K562 (cell line): ENCODE measurements around the gene WWP2. TPM values are rescaled to one million over a fixed set of nuclear protein-coding genes. Genes with fewer than 3 reads are reported as not detected.

Experiments used
- ATAC-seq: fragments of 200-7000 bp; cut with Tn5 transposase; 3 replicates; pipeline ENCODE4 v1.9.1; 2020; ENCODE audit warnings: moderate library complexity
- BruUV-seq: library from RNA; stranded (reverse); fragments of 400-500 nt; replicated peaks from 2 replicates; lab custom pipeline; 2021; lab: Mats Ljungman, UMichigan
- CTCF ChIA-PET: fragments of 300-600 bp; formaldehyde crosslinking; extraction: SDS; loops from one replicate; lab custom pipeline; 2021; ENCODE audit warnings: low intra/inter-chr PET ratio; lab: Yijun Ruan, JAX
- POLR2A ChIA-PET: fragments of 300-600, 350-650 bp; sonication (Branson Sonifier 250); formaldehyde crosslinking; extraction: SDS; loops from one replicate; lab custom pipeline; 2021; ENCODE audit warnings: antibody characterized with exemption, inconsistent platforms; lab: Yijun Ruan, JAX
- DNase-seq, 4 experiments: peaks; one replicate each; pipeline versions ENCODE4 v3.0.0 to v3.0.0-alpha.2; 2011 to 2018; ENCODE audit warnings: low spot score in 3 of 4, mixed read lengths in 3 of 4; ENCODE audit errors: extremely low read depth in 1 of 4
- FAIRE-seq: peaks from 2 replicates; lab custom pipeline; 2011; peaks lifted over from hg19 to GRCh38; lab: Jason Lieb, UNC
- H2AFZ ChIP-seq: 2 replicates; pipeline ENCODE4 v1.6.0; 2011; ENCODE audit warnings: low read depth, low read length, control low read depth, inconsistent platforms
- H3K27ac ChIP-seq: fragments of 200-600 bp; 3 replicates; pipeline ENCODE4 v1.8.0; 2011; ENCODE audit warnings: low read depth, mild to moderate bottlenecking, control low read depth, inconsistent platforms, low read length, moderate library complexity, mixed read lengths; ENCODE audit errors: extremely low read depth
- H3K27me3 ChIP-seq, 2 experiments: fragments of 300-600 bp in 1 of 2; 2 replicates in 1 of 2; 3 replicates in 1 of 2; pipeline versions ENCODE4 v1.6.0 to v1.8.0; 2011; ENCODE audit warnings: inconsistent platforms in 2 of 2, low read length in 2 of 2, mild to moderate bottlenecking in 1 of 2, mixed read lengths in 1 of 2, moderate library complexity in 1 of 2; ENCODE audit not compliant: control insufficient read depth in 2 of 2, insufficient read depth in 2 of 2
- H3K36me3 ChIP-seq: fragments of 300-600 bp; 3 replicates; pipeline ENCODE4 v1.8.0; 2011; ENCODE audit warnings: mild to moderate bottlenecking, low read length, inconsistent platforms; ENCODE audit not compliant: control insufficient read depth, insufficient read depth
- H3K4me1 ChIP-seq, 2 experiments: fragments of 200-600 bp in 1 of 2; replicated peaks in 1 of 2; 2 replicates in 1 of 2; 3 replicates in 1 of 2; pipeline versions ENCODE4 v1.5.1 to v1.8.0; 2011; ENCODE audit warnings: inconsistent platforms in 2 of 2, low read length in 2 of 2, mild to moderate bottlenecking in 1 of 2, mixed read lengths in 1 of 2, moderate library complexity in 1 of 2; ENCODE audit not compliant: control insufficient read depth in 2 of 2, insufficient read depth in 2 of 2
- H3K4me2 ChIP-seq: 2 replicates; pipeline ENCODE4 v1.6.1; 2011; ENCODE audit warnings: low read length, control low read depth, inconsistent platforms, mixed read lengths; ENCODE audit not compliant: insufficient read depth
- H3K4me3 ChIP-seq: fragments of 200-600 bp; sonication (generic), shearing (Covaris generic); 2 replicates; pipeline ENCODE4 v1.5.1; 2016; ENCODE audit warnings: control low read depth, inconsistent platforms
- H3K79me2 ChIP-seq: fragments of 200-600 bp; 3 replicates; pipeline ENCODE4 v1.8.0; 2011; ENCODE audit warnings: low read length, inconsistent platforms; ENCODE audit not compliant: control insufficient read depth, insufficient read depth
- H3K9ac ChIP-seq, 2 experiments: 2 replicates each; pipeline versions ENCODE4 v1.6.0 to v1.6.1; 2011; ENCODE audit warnings: low read depth in 2 of 2, low read length in 2 of 2, control low read depth in 1 of 2, inconsistent platforms in 1 of 2, mild to moderate bottlenecking in 1 of 2, mixed read lengths in 1 of 2; ENCODE audit not compliant: insufficient read depth in 1 of 2
- H3K9me1 ChIP-seq: one replicate; pipeline ENCODE4 v1.6.0; 2011; ENCODE audit warnings: inconsistent platforms, mild to moderate bottlenecking, low read length, moderate library complexity; ENCODE audit not compliant: control insufficient read depth, insufficient read depth
- H3K9me3 ChIP-seq: replicated peaks from 2 replicates; pipeline ENCODE4 v1.5.1; 2011; ENCODE audit warnings: low read depth, low read length, inconsistent platforms; ENCODE audit not compliant: control insufficient read depth, insufficient read depth
- H4K20me1 ChIP-seq: replicated peaks from 2 replicates; pipeline ENCODE4 v1.6.1; 2011; ENCODE audit warnings: low read length, inconsistent platforms, mixed read lengths; ENCODE audit not compliant: control insufficient read depth, insufficient read depth
- COPS2 ChIP-seq: fragments of 450-650 bp; conservative IDR thresholded peaks from 2 replicates; pipeline ENCODE4 v1.6.1; 2016; ENCODE audit warnings: mild to moderate bottlenecking, moderate library complexity
- FOXM1 ChIP-seq, 2 experiments: fragments of 450-650 bp in 1 of 2; sonication (generic) in 1 of 2; formaldehyde crosslinking in 1 of 2; IDR thresholded peaks; 2 replicates each; pipeline versions ENCODE4 v1.6.1 to v1.9.0; 2017 to 2022; ENCODE audit warnings: low read depth in 2 of 2, mild to moderate bottlenecking in 2 of 2, missing genetic modification reagents in 1 of 2, moderate library complexity in 1 of 2
- MEF2D ChIP-seq: conservative IDR thresholded peaks from 2 replicates; pipeline ENCODE4 v1.6.1; 2016; ENCODE audit warnings: low read depth, missing genetic modification characterization, missing compliant biosample characterization
- MIER1 ChIP-seq: fragments of 450-650 bp; IDR thresholded peaks from 2 replicates; pipeline ENCODE4 v1.6.1; 2016; ENCODE audit warnings: antibody characterized with exemption, mild to moderate bottlenecking, low read depth
- TFE3 ChIP-seq: fragments of 450-650 bp; formaldehyde crosslinking; IDR thresholded peaks from 2 replicates; pipeline ENCODE4 v1.4.0; 2020; ENCODE audit warnings: mild to moderate bottlenecking, mixed read lengths
- ZFP91 ChIP-seq: sonication (generic); formaldehyde crosslinking; IDR thresholded peaks from 2 replicates; pipeline ENCODE4 v1.8.0; 2022; ENCODE audit warnings: mild to moderate bottlenecking, missing genetic modification reagents
- ZNF224 ChIP-seq: sonication (generic); formaldehyde crosslinking; IDR thresholded peaks from 2 replicates; pipeline ENCODE4 v1.8.0; 2022; ENCODE audit warnings: mild to moderate bottlenecking, missing genetic modification reagents
- ZNF24 ChIP-seq: fragments of 450-650 bp; IDR thresholded peaks from 2 replicates; pipeline ENCODE4 v1.6.1; 2016
- WGBS: fragments of 100-300 bp; shearing (Covaris generic); methylation state at CpG from one replicate; pipeline ENCODE4 v1.1.6; 2016; ENCODE audit warnings: low coverage, mixed read lengths; ENCODE audit not compliant: insufficient coverage; ENCODE audit errors: missing lambda C conversion rate; 5-methylcytosine and 5-hydroxymethylcytosine counted together
- in situ Hi-C: fragments of 300-500 bp; cut with MboI; formaldehyde crosslinking; loops from 4 replicates; pipeline ENCODE4 v1.15.0; 2018; ENCODE audit warnings: inconsistent platforms, mixed read lengths
- intact Hi-C: fragments of 100-400 bp; cut with micrococcal nuclease; formaldehyde crosslinking; loops from 2 replicates; pipeline ENCODE4 v1.14.2; 2022
- polyA plus RNA-seq, 8 experiments: library from polyadenylated mRNA; depleted of rRNA in 4 of 8; stranded (reverse) in 5 of 8; unstranded in 3 of 8; fragments of >200 nt; fragmentation: Nextera tagmentation in 2 of 8; fragmentation: Illumina TruSeq in 1 of 8; extraction: Ambion mirVana in 2 of 8; extraction: Trizol in 1 of 8; gene quantifications; 2 replicates each; pipeline versions ENCODE4 v1.2.1 to v1.2.3, GENCODE V29; 2011 to 2014; ENCODE audit warnings: inconsistent platforms in 1 of 8, missing spikeins in 1 of 8
- total RNA-seq, 7 experiments: library from RNA; depleted of rRNA in 6 of 7; stranded (reverse); fragments of >200 nt in 6 of 7; fragmentation: Illumina TruSeq in 2 of 7; extraction: Trizol in 2 of 7; gene quantifications; 2 replicates each; pipeline versions ENCODE4 v1.2.1 to v1.2.3, GENCODE V29; 2011 to 2021; ENCODE audit warnings: low replicate concordance in 1 of 7

Gene WWP2
- total and polyA plus RNA-seq, 9 of the 15 experiments (the other 6 are each of a cell fraction or from before 2014, with no cell fraction given), result 1.9 to 34.4 (median 14.6) TPM

- BruUV-seq, result no TSS peak
- TF ChIP-seq MIER1, result no peak
- TF ChIP-seq MEF2D (tag), result no peak
- no peak for TF ChIP-seq TFE3 (CRISPR knock-in tag)
- no peak for TF ChIP-seq FOXM1 (IDR thresholded peaks at IDR 0.05; ENCODE audit: low read depth)
- no peak for TF ChIP-seq FOXM1 (CRISPR knock-in tag; IDR thresholded peaks at IDR 0.05; ENCODE audit: low read depth)
- no peak for TF ChIP-seq ZFP91 (CRISPR knock-in tag)
- no peak for TF ChIP-seq ZNF24
- TF ChIP-seq COPS2, result no peak
- TF ChIP-seq ZNF224 (CRISPR knock-in tag), result no peak
- FAIRE-seq, result no peak
Observed at GRCh38 chr16:69931631-69932030, 169.5 kb downstream of the WWP2 start.

More at GRCh38 chr16:69931631-69932030, 169.5 kb downstream of the WWP2 start:
- ChIA-PET CTCF (interaction anchor here (0.6 to 3.6 kb wide), 2 partner anchors 135 to 143 kb away, joined by 3 to 21 read pairs; no protein-coding TSS in a partner anchor), POLR2A (interaction anchor here (0.6 kb wide), 1 partner anchor 120 kb away, joined by 3 read pairs; no protein-coding TSS in a partner anchor)
- Histone ChIP-seq H3K36me3 (peaks cover 36% of the 10 kb centered on the region; the same call in 1 of the 3 replicates), H3K4me2 (no peak overlapping the region), H3K9me3 (no peaks in the 10 kb centered on the region), H3K27me3 (no peaks in the 10 kb centered on the region), H3K79me2 (no peaks in the 10 kb centered on the region), H2AFZ (no peak overlapping the region), H3K9ac (no peak overlapping the region), H3K4me3 (no peak overlapping the region), H3K4me1 (0 out of 5 replicates have a peak, but pooled peaks cover 0 to 3% of the 10 kb centered on the region in 2 experiments), H3K27ac (no peak overlapping the region), H3K9me1 (peaks cover 2% of the 10 kb centered on the region), H4K20me1 (no peaks in the 10 kb centered on the region)
- in situ Hi-C loops, result no loop called here
- intact Hi-C loops, result loop anchor here (5.0 kb wide), 1 partner anchor 224 kb away; no protein-coding TSS in a partner anchor
- 93% methylated on average over 8 of the region's 13 CpGs for WGBS
- ATAC-seq (no peak), DNase-seq (no peak)
